H9 (cell line): ENCODE data around the gene LRRC27. TPM values are rescaled to one million over a fixed set of nuclear protein-coding genes. Genes with fewer than 3 reads are reported as not detected.

Experiments
- DNase-seq: peaks from one replicate; pipeline ENCODE4 v3.0.0-alpha.2; 2017
- H2AFZ ChIP-seq: one replicate; pipeline ENCODE4 v1.6.1; 2013; ENCODE audit warnings: mild to moderate bottlenecking, low read length, control low read depth, moderate library complexity
- H2AK5ac ChIP-seq: 2 replicates; pipeline ENCODE4 v1.6.1; 2013; ENCODE audit warnings: low read length, control low read depth, mixed read lengths; ENCODE audit not compliant: insufficient read length
- H2BK120ac ChIP-seq: one replicate; pipeline ENCODE4 v1.6.1; 2013; ENCODE audit warnings: low read depth, mild to moderate bottlenecking, low read length, control low read depth, inconsistent platforms; ENCODE audit not compliant: poor library complexity, severe bottlenecking
- H2BK12ac ChIP-seq: 2 replicates; pipeline ENCODE4 v1.6.1; 2013; ENCODE audit warnings: low read length, control low read depth, mixed read lengths, low read depth; ENCODE audit not compliant: insufficient read length
- H2BK15ac ChIP-seq: 2 replicates; pipeline ENCODE4 v1.6.1; 2013; ENCODE audit warnings: low read depth, low read length, control low read depth
- H2BK20ac ChIP-seq: one replicate; pipeline ENCODE4 v1.6.1; 2013; ENCODE audit warnings: low read depth, mild to moderate bottlenecking, low read length, control low read depth, inconsistent platforms; ENCODE audit not compliant: poor library complexity, severe bottlenecking
- H2BK5ac ChIP-seq: 2 replicates; pipeline ENCODE4 v1.6.1; 2013; ENCODE audit warnings: low read length, control low read depth, mixed read lengths; ENCODE audit not compliant: insufficient read length
- H3K14ac ChIP-seq: 2 replicates; pipeline ENCODE4 v1.6.1; 2013; ENCODE audit warnings: low read length, control low read depth; ENCODE audit not compliant: insufficient read depth
- H3K18ac ChIP-seq: 2 replicates; pipeline ENCODE4 v1.6.1; 2013; ENCODE audit warnings: low read depth, mild to moderate bottlenecking, mixed read lengths, low read length, control low read depth; ENCODE audit not compliant: insufficient read length
- H3K23ac ChIP-seq: 2 replicates; pipeline ENCODE4 v1.6.1; 2013; ENCODE audit warnings: low read length, control low read depth, mixed read lengths, low read depth; ENCODE audit not compliant: insufficient read length
- H3K23me2 ChIP-seq: 2 replicates; pipeline ENCODE4 v1.6.1; 2013; ENCODE audit warnings: low read depth, mild to moderate bottlenecking, mixed read lengths, low read length, control low read depth; ENCODE audit not compliant: insufficient read length, poor library complexity, severe bottlenecking
- H3K27ac ChIP-seq: 2 replicates; pipeline ENCODE4 v1.5.1; 2013; ENCODE audit warnings: low read length, control low read depth, mixed read lengths, low read depth; ENCODE audit not compliant: insufficient read length
- H3K27me3 ChIP-seq: 2 replicates; pipeline ENCODE4 v1.6.1; 2013; ENCODE audit warnings: low read length, control low read depth, inconsistent platforms; ENCODE audit not compliant: insufficient read depth
- H3K4ac ChIP-seq: 2 replicates; pipeline ENCODE4 v1.6.1; 2013; ENCODE audit warnings: low read depth, mild to moderate bottlenecking, control low read depth, inconsistent platforms, low read length, moderate library complexity
- H3K4me1 ChIP-seq: 2 replicates; pipeline ENCODE4 v1.6.1; 2013; ENCODE audit warnings: low read length, control low read depth, inconsistent platforms; ENCODE audit not compliant: insufficient read depth
- H3K4me2 ChIP-seq: 2 replicates; pipeline ENCODE4 v1.6.1; 2013; ENCODE audit warnings: low read length, control low read depth, mixed read lengths; ENCODE audit not compliant: insufficient read length, insufficient read depth
- H3K56ac ChIP-seq: 2 replicates; pipeline ENCODE4 v1.6.1; 2013; ENCODE audit warnings: low read depth, mild to moderate bottlenecking, mixed read lengths, low read length, control low read depth; ENCODE audit not compliant: insufficient read length
- H3K79me1 ChIP-seq: 2 replicates; pipeline ENCODE4 v1.6.1; 2013; ENCODE audit warnings: low read depth, mild to moderate bottlenecking, moderate library complexity, low read length, control low read depth, inconsistent platforms; ENCODE audit not compliant: insufficient read depth, poor library complexity, severe bottlenecking
- H3K79me2 ChIP-seq: 2 replicates; pipeline ENCODE4 v1.6.1; 2013; ENCODE audit warnings: low read length, control low read depth, inconsistent platforms; ENCODE audit not compliant: insufficient read depth
- H3K9ac ChIP-seq: 2 replicates; pipeline ENCODE4 v1.6.1; 2013; ENCODE audit warnings: low read length, control low read depth, mixed read lengths; ENCODE audit not compliant: insufficient read length; ENCODE audit errors: extremely low read depth
- H3K9me3 ChIP-seq: one replicate; pipeline ENCODE4 v1.6.1; 2013; ENCODE audit warnings: low read depth, low read length, inconsistent platforms; ENCODE audit not compliant: control insufficient read depth
- H3T11ph ChIP-seq: one replicate; pipeline ENCODE4 v1.6.1; 2013; ENCODE audit warnings: mild to moderate bottlenecking, low read length, control low read depth, inconsistent platforms
- H4K20me1 ChIP-seq: one replicate; pipeline ENCODE4 v1.6.1; 2013; ENCODE audit not compliant: control insufficient read depth, insufficient read length, insufficient read depth
- H4K5ac ChIP-seq: 2 replicates; pipeline ENCODE4 v1.6.1; 2013; ENCODE audit warnings: low read depth, mild to moderate bottlenecking, mixed read lengths, low read length, control low read depth; ENCODE audit not compliant: insufficient read length
- H4K8ac ChIP-seq: replicated peaks from 2 replicates; pipeline ENCODE4 v1.6.1; 2013; ENCODE audit warnings: low read length, control low read depth, mixed read lengths, low read depth; ENCODE audit not compliant: insufficient read length
- H4K91ac ChIP-seq: 2 replicates; pipeline ENCODE4 v1.6.1; 2013; ENCODE audit warnings: low read depth, mild to moderate bottlenecking, moderate library complexity, mixed read lengths, low read length, control low read depth; ENCODE audit not compliant: insufficient read length
- H3K27ac Mint-ChIP-seq, 3 experiments: 2 replicates in 2 of 3; 3 replicates in 1 of 3; pipeline ENCODE4 v1.8.0; 2020 to 2021; ENCODE audit warnings: mixed read lengths in 3 of 3, mild to moderate bottlenecking in 1 of 3, moderate library complexity in 1 of 3
- H3K27me3 Mint-ChIP-seq: 2 replicates; pipeline ENCODE4 v1.8.0; 2021; ENCODE audit warnings: low read depth, mild to moderate bottlenecking, moderate library complexity, mixed read lengths
- H3K36me3 Mint-ChIP-seq, 3 experiments: 2 replicates in 2 of 3; 3 replicates in 1 of 3; pipeline ENCODE4 v1.8.0; 2020 to 2021; ENCODE audit warnings: low read depth in 3 of 3, mixed read lengths in 3 of 3; ENCODE audit not compliant: insufficient read depth in 1 of 3
- H3K4me1 Mint-ChIP-seq, 2 experiments: 2 replicates each; pipeline ENCODE4 v1.8.0; 2020; ENCODE audit warnings: mixed read lengths in 2 of 2
- H3K4me3 Mint-ChIP-seq, 2 experiments: 2 replicates in 1 of 2; 3 replicates in 1 of 2; pipeline ENCODE4 v1.8.0; 2020 to 2021; ENCODE audit warnings: mild to moderate bottlenecking in 2 of 2, mixed read lengths in 2 of 2, moderate library complexity in 1 of 2
- H3K9me3 Mint-ChIP-seq, 2 experiments: 2 replicates in 1 of 2; 3 replicates in 1 of 2; pipeline ENCODE4 v1.8.0; 2020; ENCODE audit warnings: mild to moderate bottlenecking in 2 of 2, mixed read lengths in 2 of 2, moderate library complexity in 1 of 2
- CTCF ChIP-seq: fragments of 200-600 bp; sonication (generic); conservative IDR thresholded peaks from 3 replicates; pipeline ENCODE4 v1.8.0; 2021; ENCODE audit warnings: antibody characterized with exemption, mild to moderate bottlenecking
- WGBS: extraction: QIAGEN DNeasy Blood & Tissue Kit; methylation state at CpG from one replicate; pipeline ENCODE4 v1.1.7; 2013; ENCODE audit warnings: missing lambda C conversion rate, low lambda C conversion rate, mixed read lengths; ENCODE audit not compliant: insufficient read length; ENCODE audit errors: extremely low coverage; 5-methylcytosine and 5-hydroxymethylcytosine counted together
- total RNA-seq: library from RNA; stranded (reverse); gene quantifications from 2 replicates; pipeline ENCODE4 v1.2.1, GENCODE V29; 2021

Gene LRRC27
- total RNA-seq, 1 experiment from 2014 or later = 2.7 TPM

GRCh38 chr10:132418527-132419416, 86.8 kb downstream of the LRRC27 start:
- no peaks in the 10 kb centered on the region for H3K9me3 Mint-ChIP-seq
- no peak overlapping the region for H2BK15ac ChIP-seq
- H2BK5ac ChIP-seq = no peak overlapping the region
- H4K20me1 ChIP-seq = no peaks in the 10 kb centered on the region
- no peaks in the 10 kb centered on the region for H3K9me3 ChIP-seq
- no peaks in the 10 kb centered on the region for H3K79me1 ChIP-seq
- peaks cover 3% of the 10 kb centered on the region; the same call in 1 of the 2 replicates for H3K27me3 Mint-ChIP-seq
- DNase-seq = peak; percentile 98
- TF ChIP-seq CTCF = no peak
- no peak overlapping the region for H2AFZ ChIP-seq
- no peak overlapping the region for H4K91ac ChIP-seq
- H2AK5ac ChIP-seq = no peak overlapping the region
- no peak overlapping the region for H3K4ac ChIP-seq
- peak overlapping the region; percentile 8 to 48; a peak in 2 of 5 replicates for H3K4me3 Mint-ChIP-seq
- no peak overlapping the region for H3K18ac ChIP-seq
- no peak overlapping the region for H2BK12ac ChIP-seq
- H3K4me2 ChIP-seq = peak overlapping the region; percentile 22
- H3K56ac ChIP-seq = no peak overlapping the region
- H3K14ac ChIP-seq = peak overlapping the region; percentile 21; the same call in 1 of the 2 replicates
- peak overlapping the region in 2 of 3 experiments; percentile 61 to 88; a peak in 3 of 7 replicates for H3K27ac Mint-ChIP-seq
- H3K27ac ChIP-seq = no peak overlapping the region
- H3K9ac ChIP-seq = no peak overlapping the region
- no peak overlapping the region for H2BK20ac ChIP-seq
- WGBS = no CpG with 5 or more reads among the region's 18 CpGs
- no peak overlapping the region for H4K8ac ChIP-seq
- no peak overlapping the region for H4K5ac ChIP-seq
- H3K79me2 ChIP-seq = no peaks in the 10 kb centered on the region
- H3K4me1 ChIP-seq = peaks cover 6% of the 10 kb centered on the region; the same call in 1 of the 2 replicates
- no peaks in the 10 kb centered on the region for H3K23me2 ChIP-seq
- H2BK120ac ChIP-seq = no peak overlapping the region
- no peaks in the 10 kb centered on the region; the same call in 1 of the 2 replicates for H3K27me3 ChIP-seq
- H3K23ac ChIP-seq = no peak overlapping the region
- H3T11ph ChIP-seq = no peak overlapping the region
- peaks cover 35 to 52% of the 10 kb centered on the region in 2 experiments for H3K4me1 Mint-ChIP-seq
- H3K36me3 Mint-ChIP-seq = peaks cover 0 to 7% (median 0%) of the 10 kb centered on the region in 3 experiments; a peak in 3 of 7 replicates
